HG03457 (cell line): ENCODE measurements around the gene KRI1.

Source experiments
- ATAC-seq: cut with Tn5 transposase; IDR thresholded peaks from one replicate; pipeline ENCODE4 v1.9.1; 2021; ENCODE audit warnings: moderate number of reproducible peaks; ENCODE audit not compliant: unreplicated experiment

KRI1 gene

DNA sequence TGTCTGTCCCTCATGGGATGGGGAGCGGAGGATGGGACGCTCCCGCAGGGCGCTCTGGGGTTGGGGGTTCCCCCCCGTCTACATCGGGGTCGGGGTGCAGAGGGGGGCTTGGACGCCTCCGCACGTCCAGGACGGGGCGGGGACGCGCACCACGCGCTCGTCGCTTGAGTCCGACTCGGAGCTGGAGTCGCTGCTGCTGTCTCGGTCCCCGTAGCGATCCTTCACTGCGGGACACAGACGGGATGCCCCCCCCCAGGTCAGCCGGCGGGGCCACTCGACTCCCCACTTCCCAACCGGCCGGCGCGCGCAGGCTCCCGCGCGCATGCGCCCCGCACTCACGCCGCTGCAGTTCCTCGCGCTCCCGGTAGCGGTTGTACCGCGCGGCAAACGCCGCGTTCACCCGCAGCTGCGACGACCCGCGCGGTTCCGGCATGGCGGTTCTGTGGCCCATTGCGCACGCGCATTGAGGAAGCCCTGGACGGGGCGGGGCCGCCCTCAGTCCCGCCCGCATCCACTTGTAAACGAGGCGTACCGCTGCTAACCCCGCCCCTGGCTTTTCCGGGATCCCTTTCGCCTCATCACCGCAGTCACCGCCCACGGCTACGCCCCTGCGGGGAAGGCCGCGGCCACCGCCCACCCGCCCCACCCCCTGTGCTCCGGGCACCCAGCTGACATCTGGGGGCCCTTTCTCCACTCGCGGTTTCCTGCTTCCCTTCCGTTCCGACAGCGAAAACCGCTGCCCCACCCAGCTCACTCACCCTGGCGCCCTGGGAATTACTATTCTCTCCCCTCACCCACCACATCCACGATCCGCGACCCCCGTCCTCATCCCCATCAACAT is at the start of gene KRI1:
TSS of gene KRI1 (minus strand) at position 444 of the 841 bp plus-strand sequence. CDS start at position 433, 11 bp downstream.
- peak; percentile 29 for ATAC-seq

DNA sequence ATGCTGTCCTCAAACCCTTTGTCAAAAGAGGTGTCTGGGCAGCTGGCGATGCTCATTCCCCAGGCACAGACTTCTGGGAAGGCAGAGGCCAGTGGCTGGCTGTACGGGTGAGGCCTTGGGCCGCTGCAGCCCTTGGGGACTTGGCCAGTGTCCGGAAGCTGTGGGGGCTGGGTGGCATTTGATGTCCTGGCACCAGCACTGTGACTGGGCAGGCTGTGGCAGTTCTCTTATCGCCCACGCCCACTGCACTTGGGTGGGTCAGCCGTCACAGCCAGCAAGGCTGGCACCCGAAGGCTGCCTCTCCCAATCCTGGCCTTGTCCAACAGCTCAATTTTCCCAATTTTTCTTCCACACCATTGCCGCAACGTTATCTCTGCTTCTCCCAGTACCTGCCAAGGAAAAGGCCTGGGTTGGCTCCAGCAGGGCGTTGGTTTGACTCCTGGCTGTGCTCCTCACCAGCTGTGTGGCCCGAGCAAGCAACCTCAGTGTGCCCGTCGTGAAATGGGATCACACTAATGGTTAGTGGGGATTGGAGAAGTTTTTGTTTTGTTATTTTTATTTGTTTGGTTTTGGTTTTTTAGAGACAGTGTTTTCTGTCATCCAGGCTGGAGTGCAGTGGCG is 46.8 kb upstream of the KRI1 start:
- ATAC-seq: no peak

DNA sequence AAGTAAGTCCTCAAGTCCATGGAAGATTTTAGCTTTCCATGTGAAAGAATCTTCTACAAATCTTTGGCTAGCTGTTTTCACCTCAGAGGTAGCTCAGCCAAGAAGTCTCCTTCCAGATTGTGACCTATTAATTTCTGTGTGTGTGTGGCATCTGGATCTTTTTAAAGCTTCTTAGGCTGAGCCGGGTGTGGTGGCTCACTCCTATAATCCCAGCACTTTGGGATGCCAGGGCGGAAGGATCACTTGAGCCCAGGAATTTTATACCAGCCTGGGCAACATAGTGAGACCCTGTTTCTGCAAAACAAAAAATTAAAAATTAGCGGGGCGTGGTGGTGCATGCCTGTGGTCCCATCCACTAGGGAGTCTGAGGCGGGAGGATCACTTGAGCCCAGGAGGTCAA is 46.1 kb upstream of the KRI1 start:
- ATAC-seq: no peak

DNA sequence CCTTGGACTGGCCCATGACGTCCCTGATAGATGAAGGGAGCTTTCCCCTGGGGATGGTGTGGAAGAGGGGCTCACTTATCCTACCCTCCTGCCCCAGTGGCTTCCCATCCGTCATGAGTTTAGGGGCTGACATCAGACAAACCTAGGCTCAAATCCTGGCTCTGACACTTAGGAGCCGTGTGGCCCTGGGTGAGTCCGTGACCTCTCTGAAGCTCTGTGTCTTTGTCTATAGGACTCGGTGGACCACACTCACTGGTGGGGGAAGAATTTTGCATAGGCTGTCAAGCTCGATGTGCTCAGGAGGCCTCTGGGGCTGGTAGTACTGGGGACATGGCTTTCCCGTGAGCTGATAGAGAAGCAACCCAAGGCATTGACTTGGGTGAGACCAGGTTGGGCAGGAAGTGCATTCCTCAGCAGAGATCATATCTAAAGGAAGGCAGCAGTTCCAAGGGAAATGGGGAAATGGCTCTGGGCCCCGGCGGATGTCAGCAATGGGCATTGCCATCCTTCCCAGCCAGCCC is 38.7 kb upstream of the KRI1 start:
- no peak for ATAC-seq

DNA sequence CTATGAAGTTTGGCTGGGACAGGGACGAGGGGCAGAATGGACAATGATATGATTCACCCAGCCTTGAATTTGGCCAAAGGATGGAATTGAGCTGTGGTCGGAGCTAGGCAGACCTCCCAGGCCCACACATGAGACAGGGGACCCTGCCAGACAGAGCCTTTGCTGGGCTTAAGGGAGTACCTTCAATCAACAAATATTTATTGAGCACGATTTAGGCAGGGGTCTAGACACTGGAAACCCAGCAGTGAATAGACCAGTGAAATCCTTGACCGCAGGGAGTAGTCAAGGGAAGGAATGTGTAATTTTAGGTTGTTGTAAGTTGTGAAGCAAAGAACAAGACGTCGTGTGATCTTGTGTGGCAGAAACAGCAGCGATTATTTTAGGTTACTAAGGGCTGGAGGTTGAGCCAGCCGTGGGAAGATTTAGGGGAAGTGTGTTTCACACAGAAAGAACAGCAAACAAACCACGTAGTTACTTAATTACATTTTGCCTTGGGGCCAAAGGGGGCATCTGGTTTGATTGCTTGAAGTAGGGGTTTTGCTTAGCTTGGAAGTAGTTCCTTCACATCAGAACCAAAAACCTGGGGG is 38.2 kb upstream of the KRI1 start:
- no peak for ATAC-seq

DNA sequence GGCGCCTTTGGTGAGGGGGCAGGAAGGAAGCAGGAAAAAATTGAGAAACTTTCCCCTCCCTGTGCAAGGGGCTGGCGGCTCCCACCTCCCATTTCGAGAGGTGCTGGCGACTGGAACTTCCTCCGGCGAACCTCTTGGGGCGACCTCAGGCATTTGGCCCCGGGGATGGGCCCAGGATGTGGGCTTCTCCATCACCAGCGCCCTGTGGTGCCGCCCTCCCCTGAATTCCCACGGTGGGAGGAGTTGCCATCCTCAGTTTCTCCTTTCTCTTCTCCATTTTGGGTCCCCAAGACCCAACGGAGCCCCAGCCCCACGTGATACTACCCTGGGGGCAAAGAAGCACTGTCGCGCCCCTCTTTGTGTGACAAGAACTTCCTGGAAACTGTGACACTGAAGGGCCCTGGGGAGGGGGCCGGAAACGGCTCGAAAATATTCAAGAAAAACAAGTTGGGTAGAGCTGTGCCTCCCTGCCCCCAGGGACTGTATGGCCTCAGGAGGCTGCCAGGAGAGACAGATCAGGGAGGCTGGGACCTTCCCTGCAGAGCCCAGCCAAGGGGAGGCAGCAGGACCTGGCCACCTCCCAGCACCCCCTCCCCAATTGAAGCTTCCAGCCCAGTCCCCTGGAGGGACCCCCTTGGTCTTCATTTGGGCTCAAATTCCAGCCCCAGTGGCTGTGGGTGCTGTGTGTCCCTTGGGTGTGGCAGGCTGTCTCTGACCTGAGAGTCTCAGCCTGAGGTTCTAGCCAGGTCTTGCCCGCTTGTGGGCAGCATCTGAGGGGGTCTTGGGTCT is 37.5 kb upstream of the KRI1 start:
- no peak for ATAC-seq

DNA sequence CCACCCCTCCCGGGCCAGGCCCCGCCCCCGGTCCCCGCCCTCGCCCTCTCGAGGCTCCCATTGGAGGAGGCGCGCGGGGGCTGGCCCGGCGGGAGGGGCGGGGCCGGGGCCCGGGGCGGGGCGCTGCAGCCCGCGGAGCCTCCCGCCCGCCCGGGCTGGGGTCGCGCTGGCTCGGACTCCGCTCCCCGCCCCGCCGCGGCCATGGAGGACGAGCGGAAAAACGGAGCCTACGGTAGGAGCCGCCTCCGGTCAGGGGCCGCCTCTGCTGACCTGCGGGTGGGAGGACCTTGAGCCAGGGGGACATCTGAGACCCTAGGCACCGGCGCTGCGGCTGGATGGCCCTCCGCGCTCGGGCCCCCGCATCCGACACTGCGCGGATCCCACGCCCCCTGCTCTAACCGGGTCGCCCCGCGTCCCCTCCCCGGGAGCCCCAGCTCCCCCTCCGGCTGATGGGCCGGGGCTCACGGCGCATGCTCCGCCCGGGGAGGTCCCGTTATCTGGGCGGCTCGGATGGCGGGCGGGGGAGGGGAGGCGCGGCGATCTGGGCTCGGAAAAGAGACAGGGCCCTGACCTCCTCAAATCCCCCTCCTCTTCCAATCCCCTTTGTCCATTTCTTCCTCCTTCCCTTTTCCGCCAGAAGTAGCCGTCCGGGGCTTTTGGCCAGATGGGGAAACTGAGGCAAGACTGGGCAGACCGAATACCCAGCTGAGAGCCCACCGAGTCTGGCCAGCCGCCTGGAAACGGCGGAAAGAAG is 36.7 kb upstream of the KRI1 start:
- ATAC-seq: no peak

DNA sequence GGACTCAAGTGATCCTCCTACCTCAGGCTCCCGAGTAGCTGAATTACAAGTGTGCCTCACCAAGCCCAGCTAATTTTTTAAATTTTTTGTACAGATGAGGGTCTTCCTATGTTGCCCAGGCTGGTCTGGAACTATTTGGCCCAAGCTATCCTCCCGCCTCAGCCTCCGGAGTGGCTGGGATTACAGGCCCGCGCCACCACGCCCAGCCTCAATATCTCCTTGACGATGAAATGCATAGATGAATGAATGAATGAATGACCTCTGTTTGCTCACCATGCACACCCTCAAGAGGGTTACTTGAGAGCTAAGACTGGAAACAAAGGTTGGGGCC is 36.2 kb upstream of the KRI1 start:
- ATAC-seq: no peak

GRCh38 chr19:10600149-10600548 is 34.3 kb upstream of the KRI1 start:
- no peak for ATAC-seq

- no peak for ATAC-seq
These were observed 28.2 kb upstream of the KRI1 start for GRCh38 chr19:10593820-10594637.

DNA sequence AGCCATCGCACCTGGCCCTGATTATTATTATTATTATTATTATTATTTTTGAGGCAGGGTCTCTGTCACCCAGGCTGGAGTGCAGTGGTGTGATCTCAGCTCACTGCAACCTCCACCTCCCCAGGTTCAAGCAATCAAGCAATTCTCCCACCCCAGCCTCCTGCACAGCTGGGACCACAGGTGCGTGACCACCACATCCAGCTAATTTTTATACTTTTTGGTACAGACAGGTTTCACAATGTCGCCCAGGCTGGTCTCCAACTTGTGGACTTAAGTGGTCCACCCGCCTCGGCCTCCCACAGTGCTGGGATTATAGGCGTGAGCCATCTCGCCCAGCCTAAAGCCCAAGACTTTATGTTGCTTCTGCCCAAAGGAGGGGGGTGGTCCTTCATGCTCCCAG is 27.3 kb upstream of the KRI1 start:
- ATAC-seq: no peak

DNA sequence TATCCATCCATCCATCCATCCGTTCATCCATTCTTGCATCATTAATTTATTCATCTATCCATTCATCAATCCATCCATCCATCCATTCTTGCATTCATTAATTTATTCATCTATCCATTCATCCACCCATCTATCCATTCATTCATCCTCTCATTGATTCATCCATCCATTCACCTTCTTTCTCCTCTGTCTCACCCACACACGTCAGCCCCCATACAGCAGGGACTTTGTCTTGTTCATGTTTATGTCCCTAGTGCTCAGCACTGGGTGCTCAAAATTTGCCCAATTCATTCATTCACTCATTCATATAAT is 22.0 kb upstream of the KRI1 start:
- ATAC-seq: no peak

DNA sequence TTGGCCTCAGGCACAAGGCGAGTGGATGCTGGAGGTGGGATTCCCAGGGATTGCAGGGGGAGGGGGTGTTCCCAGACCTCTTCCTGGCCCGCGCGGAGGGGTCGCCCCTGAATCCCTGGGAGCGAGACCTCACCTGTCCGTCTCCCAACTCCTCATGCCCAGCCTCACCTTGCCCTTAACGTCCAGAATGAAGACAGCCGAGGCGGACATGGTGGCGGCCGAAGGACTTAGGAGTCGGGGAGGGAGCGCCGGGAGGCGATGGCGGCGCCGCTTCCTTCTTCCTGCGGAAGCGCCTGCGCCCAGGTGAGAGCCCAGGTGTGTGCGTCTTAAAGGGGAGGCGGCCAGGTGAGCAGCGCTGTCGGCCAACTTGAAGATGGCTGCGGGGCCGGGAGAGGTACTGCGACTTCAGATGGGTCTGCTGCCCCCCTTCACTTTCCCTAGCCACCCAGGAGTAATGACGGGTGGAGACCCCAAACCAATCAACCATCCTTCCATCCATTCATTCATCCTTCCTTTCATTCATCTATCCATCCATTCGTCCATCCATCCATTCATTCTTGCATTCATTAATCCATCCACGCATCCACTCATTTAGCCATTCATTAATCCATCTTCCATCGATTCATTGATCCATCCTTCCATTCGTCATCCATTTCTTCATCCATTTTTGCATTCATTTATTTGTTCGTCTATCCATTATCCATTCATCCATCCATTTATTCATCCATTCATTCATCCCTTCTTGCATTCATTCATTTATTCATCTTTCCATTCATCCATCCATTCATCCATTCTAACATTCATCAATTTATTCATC is 21.4 kb upstream of the KRI1 start, which contains the start of gene AP1M2:
TSS of gene AP1M2 (minus strand) at position 291 of the 817 bp plus-strand sequence. CDS start at position 210, 81 bp downstream.
- no peak for ATAC-seq

DNA sequence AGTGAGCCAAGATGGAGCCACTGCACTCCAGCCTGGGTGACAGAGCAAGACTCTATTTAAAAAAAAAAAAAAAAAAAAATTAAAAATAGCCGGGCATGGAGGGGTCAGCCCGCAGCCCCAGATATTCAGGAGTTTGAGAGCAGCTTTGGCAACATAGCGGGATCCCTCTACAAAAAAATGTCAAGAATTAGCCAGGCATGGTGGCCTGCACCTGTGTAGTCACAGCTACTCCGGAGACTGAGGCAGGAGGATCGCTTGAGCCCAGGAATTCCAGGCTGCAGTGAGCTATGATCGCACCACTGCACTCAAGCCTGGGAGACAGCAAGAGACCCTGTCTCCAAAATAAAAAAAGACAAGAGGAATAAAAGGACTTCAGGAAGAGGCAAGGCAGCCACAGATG is 20.6 kb upstream of the KRI1 start:
- ATAC-seq: no peak

DNA sequence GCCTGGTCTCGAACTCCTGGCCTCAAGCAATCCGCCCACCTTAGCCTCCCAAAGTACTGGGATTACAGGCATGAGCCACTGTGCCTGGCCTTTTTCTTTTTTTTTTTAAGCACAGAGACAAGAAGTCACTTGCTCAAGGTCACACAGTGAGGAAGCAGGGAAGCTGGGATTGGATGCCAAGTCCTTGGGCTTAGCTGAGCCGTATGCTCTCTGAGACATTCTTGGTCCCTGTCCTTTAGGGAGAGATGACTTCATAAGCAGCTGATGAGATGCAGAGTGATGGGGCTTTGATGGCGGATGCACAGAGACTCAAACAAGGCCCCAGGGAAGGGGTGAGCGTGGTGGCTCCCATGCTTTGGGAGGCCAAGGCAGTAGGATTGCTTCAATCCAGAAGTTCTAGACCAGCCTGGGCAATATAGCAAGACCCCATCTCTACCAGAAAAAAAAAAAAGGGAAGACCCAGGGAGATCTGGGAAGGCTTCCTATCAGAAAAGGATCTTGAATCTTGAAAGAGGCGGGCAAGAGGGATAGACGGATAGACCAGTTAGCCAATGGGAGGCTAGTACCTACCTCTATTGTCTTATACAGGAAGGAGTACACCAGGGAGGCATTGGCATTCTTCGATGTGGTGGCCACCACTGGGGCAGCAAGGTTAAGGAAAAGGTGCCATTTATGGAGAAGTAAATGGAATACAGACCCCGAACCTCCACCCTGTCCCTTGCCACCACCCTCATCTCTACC is 17.4 kb upstream of the KRI1 start:
- no peak for ATAC-seq

DNA sequence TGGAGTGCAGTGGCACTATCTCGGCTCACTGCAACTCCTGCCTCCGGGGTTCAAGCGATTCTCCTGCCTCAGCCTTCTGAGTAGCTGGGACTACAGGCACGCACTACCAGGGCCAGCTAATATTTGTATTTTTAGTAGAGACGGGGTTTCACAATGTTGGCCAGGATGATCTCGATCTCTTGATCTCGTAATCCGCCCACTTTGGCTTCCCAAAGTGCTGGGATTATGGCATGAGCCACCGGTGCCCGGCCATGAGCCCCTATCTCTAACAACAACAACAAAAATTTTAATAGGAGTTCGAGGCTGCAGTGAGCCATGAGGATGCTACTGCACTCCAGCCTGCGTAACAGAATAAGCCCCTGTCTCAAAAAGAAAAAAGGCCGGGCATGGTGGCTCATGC is 16.3 kb upstream of the KRI1 start:
- no peak for ATAC-seq

DNA sequence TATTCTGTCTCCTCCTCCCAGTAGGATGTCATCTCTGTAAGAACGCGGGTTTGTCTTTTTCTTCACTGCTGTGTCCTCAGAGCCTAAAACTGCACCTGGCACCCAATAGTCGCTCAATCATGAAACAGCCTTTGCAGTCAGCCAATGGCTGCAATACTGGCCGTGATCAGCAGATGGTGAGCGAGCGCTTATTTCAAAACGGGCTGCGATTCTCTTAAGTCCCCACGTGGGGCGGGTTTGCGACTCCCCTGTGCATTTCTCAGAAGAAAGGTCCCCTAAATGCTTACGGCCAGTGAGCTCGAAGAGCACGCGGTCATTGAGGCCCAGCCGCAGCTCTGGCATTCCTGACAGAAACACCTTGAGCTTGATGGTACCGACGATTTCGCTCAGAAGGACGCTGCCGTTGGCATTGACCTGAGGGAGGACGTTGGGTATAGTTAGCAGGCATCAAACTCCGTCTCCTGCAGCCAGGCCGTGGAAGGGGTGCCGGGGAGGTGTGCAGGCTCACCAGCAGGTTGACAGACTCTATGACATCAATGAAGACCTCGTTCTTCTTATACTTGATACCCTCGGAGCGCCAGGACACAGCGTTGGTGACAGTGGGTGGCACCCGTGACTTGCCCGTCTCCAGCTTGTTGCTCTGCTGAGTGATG is 15.3 kb upstream of the KRI1 start:
- no peak for ATAC-seq

DNA sequence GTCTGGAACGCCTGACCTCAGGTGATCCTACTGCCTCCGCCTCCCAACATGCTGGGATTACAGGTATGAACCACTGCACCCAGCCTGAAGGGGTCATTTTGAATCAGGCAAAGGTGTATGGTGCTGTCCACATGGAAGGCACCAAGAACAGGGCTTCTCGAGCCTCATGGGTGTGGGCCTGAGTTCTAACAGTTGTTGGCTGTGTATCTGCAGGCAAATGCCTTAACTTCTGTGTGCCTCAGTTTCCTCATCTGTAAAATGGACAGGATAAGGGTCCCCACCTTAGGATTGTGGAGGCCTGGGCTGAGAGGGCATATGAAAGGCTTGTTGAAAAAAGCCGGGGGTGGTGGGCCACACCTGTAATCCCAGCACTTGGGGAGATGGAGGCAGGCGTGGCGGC is 12.1 kb upstream of the KRI1 start:
- ATAC-seq: no peak
